ENCODE measurements around the gene CTSF. TPM values are rescaled to one million over a fixed set of nuclear protein-coding genes. Genes with fewer than 3 reads are reported as not detected.

CTSF gene
- total and polyA plus RNA-seq, 2 of the 8 experiments (the other 6 are each of a cell fraction or from before 2014, with no cell fraction given) = 0.58 to 2.3 TPM

DNA sequence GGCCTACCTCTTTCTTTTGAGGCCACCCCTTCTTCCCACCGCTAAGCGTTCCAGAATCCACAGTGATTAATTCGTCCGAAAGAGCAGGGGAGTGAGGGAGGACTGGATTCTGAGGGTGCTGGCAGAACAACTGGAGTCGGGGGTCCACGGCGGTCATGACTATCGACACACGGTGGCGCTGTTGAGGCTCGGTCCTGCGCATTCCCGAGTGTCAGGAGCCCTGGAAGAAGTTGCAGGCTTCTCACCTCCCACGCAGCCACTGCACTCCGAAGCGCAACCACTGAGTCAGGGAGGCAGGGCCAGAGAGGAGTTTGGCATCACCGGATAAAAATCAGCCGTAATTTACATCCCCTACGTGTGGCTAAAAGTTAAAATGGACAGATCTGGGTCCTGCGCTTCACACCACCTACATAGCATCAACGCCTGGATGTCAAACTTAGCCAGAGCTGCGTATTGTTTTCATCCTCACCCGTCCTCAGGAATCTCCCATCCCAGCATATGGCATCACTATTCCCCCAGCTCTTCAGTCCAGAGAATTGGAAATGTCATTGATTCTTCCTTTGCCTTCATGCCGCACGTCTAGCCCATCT is 10.7 kb upstream of the CTSF start (continued):
- TF ChIP-seq CTCF (IDR thresholded peaks at IDR 0.05; ENCODE audit: control extremely low read depth in 1 of 3, insufficient read depth in 1 of 3, low read depth in 1 of 3, low read length in 3 of 3) (peak; percentile 81 to 94 (median 90)), RAD21 (IDR thresholded peaks at IDR 0.05 in 1 of 2, conservative IDR thresholded peaks at IDR 0.05 in 1 of 2; ENCODE audit: low read depth in 2 of 2, low read length in 2 of 2) (peak; percentile 75 to 78)

Measured in H1 (cell line).